Suprapubic skin (tissue), 3 donors: ENCODE data around the gene ABCD4.

Experiments used
- CTCF ChIP-seq, 2 donors: fragments of 200-600 bp in 1 of 2; fragments of 450-650 bp in 1 of 2; sonication (generic) in 1 of 2; IDR thresholded peaks; one replicate each; pipeline ENCODE4 v1.5.1; 2016 to 2019; ENCODE audit warnings: antibody characterized with exemption in 2 of 2, mild to moderate bottlenecking in 1 of 2, moderate library complexity in 1 of 2
- EP300 ChIP-seq: sonication (generic); formaldehyde crosslinking; IDR thresholded peaks from one replicate; pipeline ENCODE4 v1.6.1; 2017; ENCODE audit warnings: antibody characterized with exemption
- POLR2A ChIP-seq, 2 donors: fragments of 450-650 bp; IDR thresholded peaks; one replicate each; pipeline ENCODE4 v1.6.1; 2017; ENCODE audit warnings: antibody characterized with exemption in 2 of 2, mild to moderate bottlenecking in 2 of 2, moderate library complexity in 2 of 2

- TF ChIP-seq CTCF (IDR thresholded peaks at IDR 0.05) (no peak), POLR2A (IDR thresholded peaks at IDR 0.05) (no peak), EP300 (no peak)
Measured at GRCh38 chr14:74263181-74263580, 39.6 kb downstream of the ABCD4 start.
